Mesenchymal stem cell (in vitro differentiated cells and primary cell): Measurements from ENCODE around the gene IL1RAPL2.

Experiments
- DNase-seq: peaks from one replicate; pipeline ENCODE4 v3.0.0-alpha.2; 2013
- H2AFZ ChIP-seq: one replicate; pipeline ENCODE4 v1.6.1; 2013; ENCODE audit warnings: low read depth, mild to moderate bottlenecking, control low read depth, inconsistent platforms, low read length, moderate library complexity
- H2AK5ac ChIP-seq: 2 replicates; pipeline ENCODE4 v1.6.1; 2013; ENCODE audit warnings: low read length, moderate library complexity, mild to moderate bottlenecking, inconsistent platforms; ENCODE audit not compliant: severe bottlenecking
- H2BK120ac ChIP-seq: one replicate; pipeline ENCODE4 v1.6.1; 2013; ENCODE audit warnings: low read depth, mild to moderate bottlenecking, inconsistent platforms, low read length, moderate library complexity
- H2BK12ac ChIP-seq, 2 experiments: one replicate each; pipeline ENCODE4 v1.6.1; 2013; ENCODE audit warnings: inconsistent platforms in 2 of 2, low read length in 2 of 2, mild to moderate bottlenecking in 2 of 2, moderate library complexity in 2 of 2, control low read depth in 1 of 2
- H2BK15ac ChIP-seq: one replicate; pipeline ENCODE4 v1.6.1; 2013; ENCODE audit warnings: mild to moderate bottlenecking, low read depth, inconsistent platforms; ENCODE audit not compliant: poor library complexity, severe bottlenecking
- H2BK5ac ChIP-seq: 2 replicates; pipeline ENCODE4 v1.6.1; 2013; ENCODE audit warnings: low read depth, mild to moderate bottlenecking, low read length, control low read depth, inconsistent platforms; ENCODE audit not compliant: poor library complexity, severe bottlenecking
- H3K14ac ChIP-seq, 2 experiments: one replicate each; pipeline ENCODE4 v1.6.1; 2013; ENCODE audit warnings: inconsistent platforms in 2 of 2, low read length in 2 of 2, control low read depth in 1 of 2, mild to moderate bottlenecking in 1 of 2, moderate library complexity in 1 of 2
- H3K18ac ChIP-seq, 2 experiments: one replicate each; pipeline ENCODE4 v1.6.1; 2013; ENCODE audit warnings: inconsistent platforms in 2 of 2, low read length in 2 of 2, control low read depth in 1 of 2, low read depth in 1 of 2, mild to moderate bottlenecking in 1 of 2
- H3K23ac ChIP-seq, 2 experiments: one replicate each; pipeline ENCODE4 v1.6.1; 2013; ENCODE audit warnings: inconsistent platforms in 2 of 2, low read length in 2 of 2, mild to moderate bottlenecking in 2 of 2, moderate library complexity in 2 of 2, control low read depth in 1 of 2
- H3K27ac ChIP-seq: 2 replicates; pipeline ENCODE4 v1.5.1; 2013; ENCODE audit warnings: mild to moderate bottlenecking, moderate library complexity, low read length, control low read depth, inconsistent platforms; ENCODE audit not compliant: poor library complexity, severe bottlenecking
- H3K27me3 ChIP-seq, 2 experiments: 2 replicates each; pipeline versions ENCODE4 v1.6.1 to v1.7.0; 2013; ENCODE audit warnings: low read length in 2 of 2, mild to moderate bottlenecking in 2 of 2, moderate library complexity in 2 of 2, control low read depth in 1 of 2, inconsistent platforms in 1 of 2; ENCODE audit not compliant: control insufficient read depth in 1 of 2, insufficient read depth in 1 of 2
- H3K36me3 ChIP-seq, 2 experiments: 2 replicates each; pipeline versions ENCODE4 v1.6.1 to v1.7.0; 2013; ENCODE audit warnings: low read length in 2 of 2, control low read depth in 1 of 2, inconsistent platforms in 1 of 2, low read depth in 1 of 2, mild to moderate bottlenecking in 1 of 2; ENCODE audit not compliant: insufficient read depth in 2 of 2, control insufficient read depth in 1 of 2
- H3K4ac ChIP-seq, 2 experiments: one replicate each; pipeline ENCODE4 v1.6.1; 2013; ENCODE audit warnings: inconsistent platforms in 2 of 2, low read length in 2 of 2, mild to moderate bottlenecking in 2 of 2, moderate library complexity in 2 of 2, control low read depth in 1 of 2, low read depth in 1 of 2
- H3K4me1 ChIP-seq: 2 replicates; pipeline ENCODE4 v1.6.1; 2013; ENCODE audit warnings: low read depth, low read length, control low read depth; ENCODE audit not compliant: control insufficient read depth, insufficient read depth
- H3K4me2 ChIP-seq: 2 replicates; pipeline ENCODE4 v1.6.1; 2013; ENCODE audit warnings: low read length, mild to moderate bottlenecking, inconsistent platforms; ENCODE audit not compliant: poor library complexity, severe bottlenecking
- H3K4me3 ChIP-seq, 2 experiments: 2 replicates each; pipeline versions ENCODE4 v1.5.1 to v1.7.0; 2013; ENCODE audit warnings: low read length in 2 of 2, mild to moderate bottlenecking in 2 of 2, control low read depth in 1 of 2, low read depth in 1 of 2; ENCODE audit not compliant: insufficient read depth in 1 of 2
- H3K79me1 ChIP-seq: replicated peaks from 2 replicates; pipeline ENCODE4 v1.6.1; 2013; ENCODE audit warnings: mild to moderate bottlenecking, control low read depth, low read length, inconsistent platforms; ENCODE audit not compliant: poor library complexity, severe bottlenecking
- H3K9ac ChIP-seq: 2 replicates; pipeline ENCODE4 v1.7.0; 2013; ENCODE audit warnings: mild to moderate bottlenecking, low read length, moderate library complexity
- H3K9me3 ChIP-seq: 2 replicates; pipeline ENCODE4 v1.7.0; 2013; ENCODE audit warnings: mild to moderate bottlenecking, low read length; ENCODE audit not compliant: control insufficient read depth
- H4K8ac ChIP-seq: one replicate; pipeline ENCODE4 v1.6.1; 2013; ENCODE audit warnings: inconsistent platforms, mild to moderate bottlenecking, low read length, moderate library complexity
- H4K91ac ChIP-seq: one replicate; pipeline ENCODE4 v1.6.1; 2013; ENCODE audit warnings: mild to moderate bottlenecking, low read length, inconsistent platforms
- WGBS: methylation state at CpG from one replicate; pipeline ENCODE4 v1.1.7; 2013; ENCODE audit warnings: mixed read lengths; 5-methylcytosine and 5-hydroxymethylcytosine counted together

The IL1RAPL2 gene

DNA sequence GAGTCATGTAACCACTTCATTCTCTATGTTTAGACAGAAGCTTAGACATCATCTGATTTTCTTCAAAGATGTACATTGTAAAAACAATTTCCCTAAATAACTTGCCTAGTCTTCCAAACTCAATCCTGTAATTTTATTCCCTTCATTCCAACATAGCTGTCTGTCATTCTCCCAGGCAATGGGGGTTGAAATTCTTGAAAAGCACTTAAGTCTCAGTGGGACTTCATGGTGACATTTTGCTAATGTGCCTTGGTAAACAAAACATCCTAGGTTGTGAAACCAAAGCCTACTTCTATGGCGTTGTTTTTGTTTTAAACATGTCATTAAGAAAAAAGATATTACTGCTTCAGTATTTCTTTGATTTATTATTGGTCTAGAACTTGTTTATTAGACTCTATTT lies 1134.3 kb downstream of the IL1RAPL2 start:
- no peaks in the 10 kb centered on the region for H3K9me3 ChIP-seq
- no peak overlapping the region for H2AFZ ChIP-seq
- no peak overlapping the region for H2AK5ac ChIP-seq
- no peak overlapping the region for H3K4me3 ChIP-seq
- DNase-seq: no peak
- no peaks in the 10 kb centered on the region for H3K4me1 ChIP-seq
- H3K9ac ChIP-seq: no peak overlapping the region
- no peak overlapping the region for H3K4me2 ChIP-seq
- H4K91ac ChIP-seq: no peak overlapping the region
- H3K18ac ChIP-seq: no peak overlapping the region
- no peak overlapping the region for H2BK5ac ChIP-seq
- H4K8ac ChIP-seq: no peak overlapping the region
- no CpG with 5 or more reads among the region's 1 CpG for WGBS
- no peaks in the 10 kb centered on the region for H3K36me3 ChIP-seq
- no peak overlapping the region for H3K23ac ChIP-seq
- H3K4ac ChIP-seq: no peak overlapping the region
- no peak overlapping the region for H3K14ac ChIP-seq
- H3K27ac ChIP-seq: no peak overlapping the region
- no peak overlapping the region for H2BK120ac ChIP-seq
- H3K79me1 ChIP-seq: no peaks in the 10 kb centered on the region
- no peak overlapping the region for H2BK15ac ChIP-seq
- no peak overlapping the region for H2BK12ac ChIP-seq
- H3K27me3 ChIP-seq: no peaks in the 10 kb centered on the region

DNA sequence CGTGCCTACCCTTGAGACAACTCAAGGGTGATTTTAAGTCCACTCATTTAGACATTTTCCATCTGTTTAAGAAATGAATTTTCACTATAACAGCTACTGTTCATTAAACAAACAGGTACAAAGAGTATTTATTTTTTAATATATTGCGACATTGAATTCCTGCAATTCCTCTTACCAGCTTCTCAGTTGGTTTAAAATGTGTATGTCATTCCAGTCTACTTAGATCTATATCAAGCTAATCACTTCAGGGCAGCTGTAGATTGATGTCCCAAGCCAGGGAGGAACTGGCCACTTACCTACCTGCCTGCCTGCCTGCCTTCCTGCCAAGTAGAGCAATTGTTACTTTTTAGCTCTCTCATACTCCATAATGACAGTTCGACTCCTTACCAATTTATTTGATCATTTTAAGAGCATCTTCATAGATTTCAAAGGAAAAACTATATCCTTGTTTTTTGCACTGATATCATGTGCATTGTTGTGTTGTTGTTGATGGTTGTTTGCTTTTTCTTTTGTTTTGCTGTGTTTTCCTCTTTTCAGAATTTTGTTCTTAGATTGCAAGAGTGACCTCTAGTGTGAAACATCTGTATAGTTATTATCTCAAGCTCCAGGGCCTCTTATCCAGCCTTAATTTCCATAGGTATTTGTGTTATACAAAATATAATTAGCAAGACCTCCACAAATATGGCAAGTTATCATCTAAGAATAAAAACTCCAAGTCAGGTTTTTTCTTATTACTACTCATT lies 1135.5 kb downstream of the IL1RAPL2 start:
- no peak overlapping the region for H3K27ac ChIP-seq

DNA sequence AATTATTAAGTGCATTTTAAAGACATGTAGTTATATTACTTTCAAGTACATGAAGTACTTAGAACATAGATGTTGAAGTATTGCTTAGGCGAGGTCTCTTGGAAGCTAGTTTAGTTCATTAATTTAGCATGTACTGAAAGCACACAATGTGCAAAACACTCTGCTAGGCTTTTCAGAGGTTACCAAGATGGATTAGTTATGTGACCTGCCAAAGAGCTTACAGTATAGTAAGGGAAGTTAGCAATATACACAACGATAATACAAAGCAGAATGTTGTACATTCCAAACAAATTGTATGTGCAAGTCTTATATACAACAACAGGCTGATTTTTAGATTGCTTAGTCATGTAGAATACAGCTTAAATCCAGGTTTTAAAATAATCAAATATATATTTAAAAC lies 1137.9 kb downstream of the IL1RAPL2 start:
- Histone ChIP-seq H2BK15ac (no peak overlapping the region), H3K9me3 (no peaks in the 10 kb centered on the region), H2AK5ac (no peak overlapping the region), H2AFZ (no peak overlapping the region), H3K79me1 (no peaks in the 10 kb centered on the region), H3K4ac (no peak overlapping the region), H3K14ac (no peak overlapping the region), H3K36me3 (no peaks in the 10 kb centered on the region), H3K23ac (no peak overlapping the region), H3K9ac (no peak overlapping the region), H2BK12ac (no peak overlapping the region), H2BK5ac (no peak overlapping the region), H2BK120ac (no peak overlapping the region), H3K4me2 (no peak overlapping the region), H3K4me3 (no peak overlapping the region), H4K8ac (no peak overlapping the region), H3K18ac (no peak overlapping the region), H3K27me3 (no peaks in the 10 kb centered on the region), H3K27ac (no peak overlapping the region), H3K4me1 (no peaks in the 10 kb centered on the region), H4K91ac (no peak overlapping the region)
- 100% methylated on average over 1 of the region's 2 CpGs for WGBS
- no peak for DNase-seq

More for the DNA sequence above, 1135.5 kb downstream of the IL1RAPL2 start:
- Histone ChIP-seq H3K18ac (peak overlapping the region in 1 of 2 experiments; percentile 24), H3K4me2 (no peak overlapping the region), H3K4me1 (no peaks in the 10 kb centered on the region), H4K8ac (no peak overlapping the region), H4K91ac (no peak overlapping the region), H3K9me3 (no peaks in the 10 kb centered on the region), H2BK15ac (no peak overlapping the region), H3K9ac (no peak overlapping the region), H2BK120ac (no peak overlapping the region), H3K23ac (no peak overlapping the region), H2BK5ac (no peak overlapping the region), H3K4me3 (no peak overlapping the region), H3K36me3 (no peaks in the 10 kb centered on the region), H3K27me3 (no peaks in the 10 kb centered on the region), H2AK5ac (no peak overlapping the region), H2AFZ (no peak overlapping the region), H3K4ac (no peak overlapping the region), H3K14ac (no peak overlapping the region), H3K79me1 (no peaks in the 10 kb centered on the region), H2BK12ac (no peak overlapping the region)
- DNase-seq: peak; percentile 13
- WGBS: no CpG with 5 or more reads among the region's 3 CpGs

DNA sequence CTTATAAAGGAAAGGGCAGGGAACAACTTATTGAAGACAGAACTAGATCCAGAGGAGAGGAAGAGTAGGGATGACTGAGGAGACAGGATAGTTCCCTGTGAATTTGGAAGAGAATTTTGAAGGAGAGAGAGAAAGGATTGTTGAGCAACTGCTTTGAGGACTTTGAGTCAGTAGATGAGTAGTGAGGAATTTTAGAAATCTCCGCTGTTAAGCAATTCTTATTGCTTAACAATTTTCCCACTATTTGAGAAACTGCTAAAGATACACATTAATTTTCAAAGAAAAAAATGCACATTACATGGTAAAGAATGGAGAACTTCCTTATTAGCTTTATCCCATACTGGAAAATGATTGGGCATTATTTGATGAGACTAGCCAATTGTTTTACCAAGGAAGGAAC lies 1140.0 kb downstream of the IL1RAPL2 start:
- Histone ChIP-seq H3K4me2 (no peak overlapping the region), H3K9me3 (no peaks in the 10 kb centered on the region), H3K4me3 (no peak overlapping the region), H3K27ac (no peak overlapping the region), H2BK12ac (no peak overlapping the region), H3K36me3 (no peaks in the 10 kb centered on the region), H3K9ac (no peak overlapping the region), H4K8ac (no peak overlapping the region), H2BK120ac (no peak overlapping the region), H3K27me3 (peaks cover 0 to under 1% of the 10 kb centered on the region in 2 experiments), H2AK5ac (no peak overlapping the region), H3K4ac (no peak overlapping the region), H2AFZ (no peak overlapping the region), H2BK15ac (no peak overlapping the region), H4K91ac (no peak overlapping the region), H3K4me1 (no peaks in the 10 kb centered on the region), H3K18ac (no peak overlapping the region), H2BK5ac (no peak overlapping the region), H3K23ac (no peak overlapping the region), H3K14ac (no peak overlapping the region), H3K79me1 (no peaks in the 10 kb centered on the region)
- DNase-seq: peak; percentile 52
- no CpG with 5 or more reads among the region's 1 CpG for WGBS
